Calu3 (cell line): ENCODE data around the gene SH3RF3. TPM values are rescaled to one million over a fixed set of nuclear protein-coding genes. Genes with fewer than 3 reads are reported as not detected.

Experiments used
- BruUV-seq: library from RNA; stranded (reverse); fragments of 400-500 nt; replicated peaks from 2 replicates; lab custom pipeline; 2021; lab: Mats Ljungman, UMichigan
- CTCF ChIA-PET: fragments of 300-600 bp; sonication (Branson Sonifier 250); formaldehyde crosslinking; loops from one replicate; lab custom pipeline; 2022; ENCODE audit warnings: antibody characterized with exemption; lab: Charles Lee
- DNase-seq: peaks from one replicate; pipeline ENCODE4 v3.0.0; 2022
- H3K27ac Mint-ChIP-seq: one replicate; pipeline ENCODE4 v1.8.0; 2022; ENCODE audit warnings: mixed read lengths; ENCODE audit not compliant: unreplicated experiment
- H3K27me3 Mint-ChIP-seq: one replicate; pipeline ENCODE4 v1.8.0; 2022; ENCODE audit warnings: mixed read lengths; ENCODE audit not compliant: unreplicated experiment
- H3K36me3 Mint-ChIP-seq: one replicate; pipeline ENCODE4 v1.8.0; 2022; ENCODE audit warnings: mild to moderate bottlenecking, moderate library complexity, mixed read lengths; ENCODE audit not compliant: insufficient read depth, unreplicated experiment
- H3K4me1 Mint-ChIP-seq: one replicate; pipeline ENCODE4 v1.8.0; 2022; ENCODE audit warnings: mild to moderate bottlenecking, low read depth, mixed read lengths; ENCODE audit not compliant: unreplicated experiment
- H3K4me3 Mint-ChIP-seq: one replicate; pipeline ENCODE4 v1.8.0; 2022; ENCODE audit warnings: mild to moderate bottlenecking, low read depth, moderate library complexity, mixed read lengths; ENCODE audit not compliant: unreplicated experiment
- H3K9me3 Mint-ChIP-seq: one replicate; pipeline ENCODE4 v1.8.0; 2022; ENCODE audit warnings: low read depth, mixed read lengths; ENCODE audit not compliant: unreplicated experiment
- intact Hi-C: fragments of 100-400 bp; cut with micrococcal nuclease; formaldehyde crosslinking; loops from one replicate; pipeline ENCODE4 v1.10.0; 2022; ENCODE audit not compliant: unreplicated experiment
- total RNA-seq: library from RNA; stranded (reverse); gene quantifications from 2 replicates; pipeline ENCODE4 v1.2.3, GENCODE V29; 2022
- TF ChIP-seq, protein P1 (sequence below): fragments of 200-600 bp; IDR thresholded peaks from one replicate; pipeline ENCODE4 v1.8.0; 2022; ENCODE audit warnings: antibody characterized with exemption; ENCODE audit not compliant: unreplicated experiment

The SH3RF3 gene
- total RNA-seq, 1 experiment from 2014 or later = 0.17 TPM

DNA sequence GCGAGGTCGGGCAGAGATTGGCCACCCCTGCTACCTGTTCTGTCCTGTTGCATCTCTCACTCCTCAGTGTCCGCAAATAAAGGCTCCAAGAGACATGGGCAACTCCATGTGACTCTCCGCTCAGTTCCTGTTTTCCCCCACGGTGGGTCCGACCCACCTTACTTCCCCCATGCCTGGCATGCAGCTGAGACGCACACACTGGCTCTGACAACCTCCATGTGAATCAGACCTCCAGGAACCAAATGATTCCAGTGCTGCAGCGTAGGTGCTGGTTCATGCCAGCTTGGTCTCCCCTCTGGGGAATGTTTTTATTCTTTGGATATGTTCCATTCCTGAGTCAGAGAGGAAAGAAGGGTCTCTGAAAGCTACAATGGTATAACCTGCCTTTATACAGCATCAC lies 221.5 kb downstream of the SH3RF3 start:
- Mint-ChIP-seq H3K27me3 (peaks cover 76% of the 10 kb centered on the region), H3K9me3 (no peaks in the 10 kb centered on the region), H3K27ac (no peak overlapping the region), H3K4me3 (no peak overlapping the region), H3K36me3 (no peaks in the 10 kb centered on the region), H3K4me1 (no peaks in the 10 kb centered on the region)
- CTCF ChIA-PET = no interaction called here
- DNase-seq = no peak
- BruUV-seq = no TSS peak
- TF ChIP-seq, protein P1, sequence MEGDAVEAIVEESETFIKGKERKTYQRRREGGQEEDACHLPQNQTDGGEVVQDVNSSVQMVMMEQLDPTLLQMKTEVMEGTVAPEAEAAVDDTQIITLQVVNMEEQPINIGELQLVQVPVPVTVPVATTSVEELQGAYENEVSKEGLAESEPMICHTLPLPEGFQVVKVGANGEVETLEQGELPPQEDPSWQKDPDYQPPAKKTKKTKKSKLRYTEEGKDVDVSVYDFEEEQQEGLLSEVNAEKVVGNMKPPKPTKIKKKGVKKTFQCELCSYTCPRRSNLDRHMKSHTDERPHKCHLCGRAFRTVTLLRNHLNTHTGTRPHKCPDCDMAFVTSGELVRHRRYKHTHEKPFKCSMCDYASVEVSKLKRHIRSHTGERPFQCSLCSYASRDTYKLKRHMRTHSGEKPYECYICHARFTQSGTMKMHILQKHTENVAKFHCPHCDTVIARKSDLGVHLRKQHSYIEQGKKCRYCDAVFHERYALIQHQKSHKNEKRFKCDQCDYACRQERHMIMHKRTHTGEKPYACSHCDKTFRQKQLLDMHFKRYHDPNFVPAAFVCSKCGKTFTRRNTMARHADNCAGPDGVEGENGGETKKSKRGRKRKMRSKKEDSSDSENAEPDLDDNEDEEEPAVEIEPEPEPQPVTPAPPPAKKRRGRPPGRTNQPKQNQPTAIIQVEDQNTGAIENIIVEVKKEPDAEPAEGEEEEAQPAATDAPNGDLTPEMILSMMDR = no peak
- intact Hi-C loops = no loop called here

DNA sequence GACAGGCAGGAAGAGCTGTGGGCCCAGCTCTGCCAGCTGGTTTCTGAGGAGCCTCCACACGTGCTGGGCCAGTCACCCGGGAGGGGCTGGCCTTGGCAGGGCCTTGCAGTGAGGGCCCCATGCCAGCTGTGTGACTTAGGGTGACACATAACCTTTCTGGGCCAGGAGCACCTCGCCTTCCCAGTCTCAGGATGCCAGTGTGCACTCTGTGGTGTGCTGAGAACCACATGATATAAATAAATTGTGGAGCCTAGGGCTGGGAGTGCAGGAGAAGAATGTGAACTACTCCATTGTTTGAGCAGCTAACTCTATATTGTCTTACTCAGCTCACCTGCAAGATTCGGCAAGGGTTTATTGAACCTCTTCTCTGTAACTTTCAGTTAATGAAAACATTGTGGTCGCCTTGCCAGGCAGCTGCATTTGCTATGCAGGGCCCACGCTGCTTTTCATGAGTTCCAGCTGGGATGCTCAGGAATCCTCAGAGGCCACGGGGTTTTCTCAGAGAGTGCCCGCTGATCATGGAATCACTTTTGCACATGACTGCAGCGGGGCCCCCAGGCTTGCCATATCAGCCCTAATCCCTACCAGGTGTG lies 222.3 kb downstream of the SH3RF3 start:
- Mint-ChIP-seq H3K27me3 (peaks cover 76% of the 10 kb centered on the region), H3K4me1 (no peaks in the 10 kb centered on the region), H3K27ac (no peak overlapping the region), H3K36me3 (no peaks in the 10 kb centered on the region), H3K9me3 (no peaks in the 10 kb centered on the region), H3K4me3 (no peak overlapping the region)
- TF ChIP-seq, protein P1 = no peak
- no TSS peak for BruUV-seq
- no peak for DNase-seq
- CTCF ChIA-PET = no interaction called here
- intact Hi-C loops = no loop called here

DNA sequence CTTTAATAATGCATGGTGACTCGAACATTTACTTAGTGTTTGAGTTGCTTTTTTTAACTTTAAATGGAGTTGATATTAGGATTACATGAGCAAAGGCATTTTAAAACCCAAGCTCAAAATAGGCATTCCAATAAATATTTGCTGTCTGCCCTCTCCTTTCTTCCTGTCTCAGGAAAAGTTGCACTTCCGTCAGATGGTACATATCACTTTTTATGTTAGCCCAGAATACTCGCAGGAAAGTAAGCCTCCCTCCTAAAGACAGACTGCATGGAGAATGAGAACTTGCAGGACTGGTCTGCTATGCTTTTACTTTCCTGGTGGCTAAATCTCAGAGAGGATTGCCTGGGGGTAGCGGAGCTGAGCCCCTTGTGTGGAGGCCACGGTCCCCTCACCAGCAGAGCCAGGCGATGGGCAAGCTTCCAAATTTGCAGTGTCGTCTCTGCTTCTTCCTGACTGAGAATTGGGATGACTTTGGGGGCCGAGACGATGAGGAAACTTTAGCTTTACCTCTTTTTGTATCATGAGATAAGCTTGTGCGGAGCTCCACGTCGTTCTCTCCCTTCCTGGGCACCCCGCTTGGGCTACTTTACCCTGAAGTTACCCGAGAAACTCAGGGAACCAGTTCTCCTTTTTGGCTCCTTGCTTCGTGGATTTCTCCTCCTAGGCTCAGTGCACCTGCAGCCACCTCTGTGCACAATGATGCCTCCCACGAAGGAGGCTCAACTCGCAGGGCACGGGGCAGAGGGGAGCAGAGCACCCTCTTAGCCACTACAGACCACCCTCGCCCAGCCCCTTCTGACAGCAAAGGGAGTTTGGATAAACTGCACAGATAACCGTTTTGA lies 223.3 kb downstream of the SH3RF3 start:
- BruUV-seq = no TSS peak
- Mint-ChIP-seq H3K4me3 (no peak overlapping the region), H3K36me3 (no peaks in the 10 kb centered on the region), H3K27me3 (peaks cover 75% of the 10 kb centered on the region), H3K9me3 (no peaks in the 10 kb centered on the region), H3K27ac (no peak overlapping the region), H3K4me1 (no peaks in the 10 kb centered on the region)
- CTCF ChIA-PET = no interaction called here
- intact Hi-C loops = no loop called here
- TF ChIP-seq, protein P1 = no peak
- DNase-seq = no peak

DNA sequence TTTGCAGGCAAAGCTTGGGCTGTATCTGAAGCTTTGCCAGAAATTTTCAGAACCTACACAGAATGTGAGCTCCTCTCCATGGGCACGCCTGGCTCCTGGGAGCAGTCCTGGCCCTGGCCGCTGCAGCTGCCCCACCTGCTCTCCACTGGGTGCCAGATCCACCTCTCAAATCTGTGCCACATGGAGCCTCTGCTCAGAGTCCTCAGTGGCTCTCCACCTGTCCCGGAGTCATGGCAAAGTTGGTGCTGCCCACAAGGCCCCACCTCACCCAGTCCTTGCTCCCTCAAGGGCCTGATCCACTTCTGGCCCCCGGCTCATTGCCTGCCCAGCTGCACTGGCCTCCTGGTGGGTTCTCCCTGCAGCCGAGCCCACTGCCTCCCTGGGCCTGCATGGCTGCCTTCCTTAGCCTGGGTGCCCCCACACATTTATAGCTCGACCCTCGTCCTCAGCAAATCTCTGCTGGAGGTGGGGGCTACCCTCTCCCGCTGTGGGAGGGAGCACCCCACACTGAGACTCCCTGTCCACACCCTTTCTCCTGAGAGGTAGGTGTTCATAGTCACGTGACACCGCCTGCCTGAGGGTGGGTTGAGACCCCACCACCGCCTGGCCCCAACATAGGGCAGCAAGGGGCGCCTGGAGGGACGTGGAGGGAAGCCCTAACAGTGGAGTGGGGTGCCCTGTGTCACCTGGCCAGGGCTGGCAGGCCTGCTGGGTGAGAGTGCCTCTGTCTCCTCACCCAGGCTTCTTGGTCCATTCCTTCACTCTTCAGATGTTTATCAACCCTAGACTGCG lies 224.1 kb downstream of the SH3RF3 start:
- H3K27me3 Mint-ChIP-seq = peaks cover 75% of the 10 kb centered on the region
- H3K36me3 Mint-ChIP-seq = no peaks in the 10 kb centered on the region
- BruUV-seq = no TSS peak
- peaks cover under 1% of the 10 kb centered on the region for H3K9me3 Mint-ChIP-seq
- intact Hi-C loops = no loop called here
- no peak for DNase-seq
- TF ChIP-seq, protein P1 = no peak
- no peak overlapping the region for H3K27ac Mint-ChIP-seq
- CTCF ChIA-PET = no interaction called here
- no peaks in the 10 kb centered on the region for H3K4me1 Mint-ChIP-seq
- H3K4me3 Mint-ChIP-seq = no peak overlapping the region
